DMS 273 treated with DMSO at 0.1 percent for 48 hours (cell line): ENCODE measurements around the gene SELENOF.
"Not testable (repeated sequence)": the region's sequence is repeated elsewhere in the genome, so short reads cannot be mapped to it uniquely, and the experiment has no call there.

ENCODE experiments used
- DNase-seq: peaks from one replicate; lab custom pipeline; 2025; lab: John Stamatoyannopoulos, UW

Gene SELENOF

DNA sequence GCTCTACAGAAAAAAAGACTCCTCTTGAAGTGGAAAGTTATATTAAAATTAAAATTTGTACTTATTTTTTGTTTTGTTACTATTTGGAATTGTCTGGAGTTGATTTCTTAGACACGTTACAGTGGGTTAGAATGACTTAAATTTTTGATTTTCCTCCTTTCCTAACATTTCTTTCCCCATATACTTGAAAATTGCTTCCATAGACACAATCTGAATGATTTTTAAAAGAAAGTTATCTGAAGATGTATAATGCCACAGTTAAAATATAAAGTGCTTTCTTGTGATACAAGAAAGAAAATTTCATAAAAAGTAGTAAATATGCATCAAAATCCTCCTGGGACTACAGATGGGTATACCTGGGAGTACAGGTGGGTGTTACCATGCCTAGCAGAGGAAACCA is 2.8 kb upstream of the SELENOF start:
- DNase-seq = no peak

- peak; percentile 2 for DNase-seq
Measured at GRCh38 chr1:86915737-86916235, 1.9 kb upstream of the SELENOF start.

DNA sequence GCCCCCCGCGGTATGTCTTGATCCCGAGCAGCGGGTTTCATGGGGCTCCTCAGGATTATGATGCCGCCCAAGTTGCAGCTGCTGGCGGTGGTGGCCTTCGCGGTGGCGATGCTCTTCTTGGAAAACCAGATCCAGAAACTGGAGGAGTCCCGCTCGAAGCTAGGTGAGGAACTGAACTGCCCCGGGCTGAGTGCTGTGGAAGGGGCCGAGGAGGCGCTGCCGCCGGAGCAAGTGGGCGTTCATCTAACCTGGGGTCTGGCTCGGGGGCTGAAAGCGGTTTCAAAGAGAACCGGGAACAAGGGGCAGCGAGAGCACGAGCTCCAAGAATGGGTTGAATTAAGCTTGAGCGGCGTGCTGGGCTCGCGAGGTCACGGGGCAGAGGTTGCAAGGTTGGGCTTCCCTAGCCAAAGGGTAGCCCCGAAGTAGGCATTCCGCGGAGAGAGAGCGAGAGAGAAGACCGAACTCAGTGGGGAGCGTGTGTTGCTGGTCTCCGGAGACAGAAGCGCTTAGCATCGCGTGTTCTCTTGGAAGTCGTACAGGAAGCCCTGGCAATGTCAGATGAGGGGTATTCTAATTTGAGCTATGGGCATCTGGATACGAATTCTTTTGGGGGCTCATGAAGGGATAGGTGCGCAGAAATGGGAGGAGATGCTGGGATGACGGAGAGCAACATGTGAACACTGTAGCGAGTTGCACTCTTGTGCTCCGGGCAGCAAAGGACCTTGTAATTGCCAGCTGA is 1.2 kb upstream of the SELENOF start:
- peak; percentile 43 for DNase-seq

- no peak for DNase-seq
Measured at GRCh38 chr1:86914601-86914997, 673 bp upstream of the SELENOF start, which contains the start of gene HS2ST1. HS2ST1 (plus strand) TSS chr1:86914635.

DNA sequence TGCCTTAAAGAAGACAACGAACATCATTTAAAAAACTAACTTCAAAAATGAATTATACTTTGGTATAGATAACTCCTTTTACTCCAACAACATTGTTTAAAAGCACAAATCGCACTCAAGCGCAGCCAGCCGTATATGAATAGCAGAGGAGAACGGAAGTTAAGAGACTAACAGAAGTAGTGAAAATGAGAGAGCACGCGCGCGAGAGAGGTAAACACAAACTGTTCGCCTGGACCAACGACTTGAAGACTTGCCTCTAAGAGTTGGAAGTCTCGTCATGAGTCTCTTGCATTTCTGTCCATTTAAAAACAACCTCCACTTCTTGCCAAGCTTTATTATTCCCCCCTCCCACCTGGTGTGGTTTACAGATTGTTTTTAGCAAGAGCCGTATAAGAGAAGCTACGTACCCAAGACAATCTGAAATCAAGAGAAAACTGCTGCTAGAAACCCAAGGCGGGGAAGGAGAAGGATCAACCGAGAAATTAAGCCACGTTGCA is 479 bp downstream of the SELENOF start:
- peak; percentile 22 for DNase-seq

DNA sequence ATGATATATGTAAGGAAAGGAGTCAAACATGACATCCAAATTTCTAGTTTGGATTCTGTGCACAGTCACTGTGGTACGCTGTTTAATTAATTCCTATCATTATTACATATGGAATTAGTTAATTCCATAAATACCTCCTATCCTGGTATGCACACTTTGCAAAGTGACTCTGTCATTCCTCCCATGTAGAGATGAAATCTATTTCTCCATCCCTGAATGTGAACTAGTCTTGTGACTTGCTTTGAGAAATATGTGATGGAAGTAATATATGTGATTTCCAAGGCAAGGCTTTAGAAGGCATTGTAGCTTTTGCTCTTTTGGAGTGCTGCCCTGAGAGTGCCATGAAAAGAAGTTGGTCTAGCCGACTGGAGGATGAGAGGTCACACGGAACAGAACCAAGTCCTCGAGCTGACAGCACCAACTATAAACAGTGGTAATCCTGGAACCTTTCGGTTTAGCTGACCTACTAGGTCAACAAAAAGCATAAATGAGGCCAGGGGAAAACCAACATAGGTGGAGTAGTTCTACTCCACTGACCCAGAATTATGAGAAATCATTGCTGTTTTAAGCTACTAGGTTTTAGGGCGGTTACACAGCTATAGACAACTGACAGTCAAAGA is 1.5 kb downstream of the SELENOF start:
- no peak for DNase-seq

DNA sequence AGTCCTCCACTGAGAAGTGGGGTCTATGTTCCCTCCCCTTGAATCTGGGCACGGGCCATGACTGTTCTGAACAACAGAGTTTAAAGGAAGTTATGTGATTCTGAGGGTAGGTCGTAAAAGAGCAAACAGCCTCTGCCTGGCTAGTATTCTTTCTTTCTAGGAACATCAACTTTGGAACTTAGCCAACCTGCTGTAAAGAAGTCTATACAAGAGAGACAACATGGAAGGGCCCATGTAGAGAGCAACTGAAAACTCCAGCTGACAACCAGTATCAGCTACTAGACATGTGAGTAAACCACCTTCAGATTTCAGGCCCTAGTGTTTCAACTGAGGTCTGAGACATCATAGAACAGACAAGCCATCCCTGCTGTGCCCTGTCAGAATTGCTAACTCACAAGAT is 7.5 kb downstream of the SELENOF start:
- no peak for DNase-seq

DNA sequence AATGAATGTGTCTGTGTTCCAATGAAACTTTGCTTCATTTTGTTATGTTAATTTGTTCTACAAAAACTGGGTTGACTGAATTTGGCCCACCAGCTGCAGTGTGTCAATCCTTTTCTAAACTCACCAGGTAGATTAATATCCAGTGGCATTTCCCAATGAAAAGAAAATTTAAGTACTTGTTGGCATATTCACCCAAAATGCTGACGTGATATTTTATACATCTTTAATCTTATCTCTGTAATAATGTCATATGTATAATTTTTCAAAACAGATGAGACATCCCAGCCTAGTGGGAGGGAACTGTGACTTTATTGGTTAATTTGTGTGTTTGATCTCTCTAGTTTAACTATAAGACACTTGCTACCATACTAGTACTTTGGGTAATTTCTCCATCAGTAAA is 8.1 kb downstream of the SELENOF start:
- DNase-seq = no peak

DNA sequence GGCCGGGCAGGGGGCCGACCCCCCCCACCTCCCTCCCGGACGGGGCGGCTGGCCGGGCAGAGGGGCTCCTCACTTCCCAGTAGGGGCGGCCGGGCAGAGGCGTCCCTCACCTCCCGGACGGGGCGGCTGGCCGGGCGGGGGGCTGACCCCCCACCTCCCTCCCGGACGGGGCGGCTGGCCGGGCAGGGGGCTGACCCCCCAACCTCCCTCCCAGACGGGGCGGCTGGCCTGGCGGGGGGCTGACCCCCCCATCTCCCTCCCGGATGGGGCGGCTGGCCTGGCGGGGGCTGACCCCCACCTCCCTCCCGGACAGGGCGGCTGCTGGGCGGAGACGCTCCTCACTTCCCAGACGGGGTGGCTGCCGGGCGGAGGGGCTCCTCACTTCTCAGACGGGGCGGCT is 14.5 kb downstream of the SELENOF start:
- DNase-seq = not testable (repeated sequence)

GRCh38 chr1:86888327-86888726 is 25.6 kb downstream of the SELENOF start:
- DNase-seq = no peak

GRCh38 chr1:86887479-86888162 is 26.3 kb downstream of the SELENOF start:
- DNase-seq = no peak

GRCh38 chr1:86875722-86876121 is 38.2 kb downstream of the SELENOF start:
- DNase-seq = no peak

DNA sequence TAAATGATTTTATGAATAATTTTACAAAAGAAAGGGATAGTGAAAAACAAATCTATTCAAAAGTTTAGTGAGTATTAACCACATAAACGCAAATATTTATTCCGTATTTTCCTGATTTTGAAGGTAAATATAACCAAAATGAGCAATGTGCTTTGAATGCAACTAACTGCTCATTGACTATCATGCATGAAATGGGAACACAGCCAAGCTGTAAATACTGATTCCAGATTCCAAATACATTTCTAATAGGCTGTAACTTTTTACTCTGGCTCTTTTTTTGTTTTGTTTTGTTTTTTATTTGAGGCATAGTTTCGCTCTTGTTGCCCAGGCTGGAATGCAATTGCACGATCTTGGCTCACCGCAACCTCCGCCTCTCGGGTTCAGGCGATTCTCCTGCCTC is 41.8 kb downstream of the SELENOF start:
- no peak for DNase-seq

DNA sequence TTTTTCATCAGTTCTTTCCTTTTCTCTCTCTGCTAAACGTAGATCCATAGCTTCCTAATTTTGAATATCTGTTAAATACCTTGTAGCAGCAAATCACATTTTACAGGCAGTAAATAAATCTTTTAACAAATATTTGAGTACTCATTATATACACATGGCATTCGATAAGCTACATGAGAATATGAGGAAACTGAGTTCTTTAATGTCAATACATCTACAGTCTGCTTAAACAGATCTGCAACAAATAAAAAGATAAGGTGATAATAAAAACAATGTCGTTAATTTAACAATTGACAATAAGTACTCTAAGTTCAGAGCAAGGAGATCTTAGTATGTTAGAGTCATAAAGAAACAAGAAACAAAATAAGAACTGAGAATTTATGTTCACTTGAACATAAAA is 42.9 kb downstream of the SELENOF start:
- DNase-seq = no peak

GRCh38 chr1:86868477-86868876 is 45.4 kb downstream of the SELENOF start:
- DNase-seq = no peak

DNA sequence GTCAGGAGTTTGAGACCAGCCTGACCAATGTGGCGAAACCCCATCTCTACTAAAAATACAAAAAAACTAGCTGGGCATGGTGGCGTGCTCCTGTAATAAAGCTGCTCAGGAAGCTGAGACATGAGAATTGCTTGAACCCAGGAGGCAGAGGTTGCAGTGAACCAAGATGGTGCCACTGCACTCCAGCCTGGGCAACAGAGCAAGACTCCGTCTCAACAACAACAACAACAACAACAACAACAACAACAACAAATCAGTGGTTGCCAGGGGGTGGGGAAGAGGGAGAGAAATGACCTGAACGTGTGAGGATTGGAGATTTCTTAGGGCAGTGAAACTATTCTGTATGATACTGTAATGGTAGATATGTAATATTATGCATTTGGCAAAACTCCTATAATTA is 46.6 kb downstream of the SELENOF start:
- DNase-seq = not testable (repeated sequence)

GRCh38 chr1:86866665-86867064 is 47.3 kb downstream of the SELENOF start:
- no peak for DNase-seq

DNA sequence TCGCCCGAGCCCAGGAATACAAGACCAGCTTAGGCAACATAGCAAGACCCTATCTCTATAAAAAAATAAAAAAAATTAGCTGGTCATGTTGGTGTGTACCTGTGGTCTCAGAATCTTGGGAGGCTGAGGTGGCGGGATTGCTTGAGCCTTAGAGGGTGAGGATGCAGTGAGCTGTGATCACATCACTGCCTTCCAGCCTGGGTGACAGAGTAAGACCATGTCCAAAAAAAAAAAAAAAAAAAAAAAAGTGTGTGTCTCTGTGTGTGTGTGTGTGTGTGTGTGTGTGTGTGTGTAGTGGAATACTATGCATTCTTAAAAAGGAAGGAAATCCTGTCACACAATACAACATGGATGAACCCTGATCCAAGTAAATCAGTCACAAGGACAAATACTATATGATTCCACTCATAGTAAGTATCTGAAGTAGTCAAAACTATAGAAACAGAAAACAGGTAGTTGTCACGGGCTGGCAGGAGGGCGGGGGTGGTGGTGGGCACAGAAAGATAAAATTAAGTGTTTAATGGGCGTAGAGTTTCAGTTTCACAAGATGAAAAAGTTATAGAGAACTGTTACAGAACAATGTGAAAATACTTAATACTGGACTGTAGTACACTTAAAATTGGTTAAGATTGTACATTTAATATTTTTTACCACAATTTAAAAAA is 47.8 kb downstream of the SELENOF start:
- DNase-seq = no peak

GRCh38 chr1:86862920-86863319 is 51.0 kb downstream of the SELENOF start:
- DNase-seq = no peak

DNA sequence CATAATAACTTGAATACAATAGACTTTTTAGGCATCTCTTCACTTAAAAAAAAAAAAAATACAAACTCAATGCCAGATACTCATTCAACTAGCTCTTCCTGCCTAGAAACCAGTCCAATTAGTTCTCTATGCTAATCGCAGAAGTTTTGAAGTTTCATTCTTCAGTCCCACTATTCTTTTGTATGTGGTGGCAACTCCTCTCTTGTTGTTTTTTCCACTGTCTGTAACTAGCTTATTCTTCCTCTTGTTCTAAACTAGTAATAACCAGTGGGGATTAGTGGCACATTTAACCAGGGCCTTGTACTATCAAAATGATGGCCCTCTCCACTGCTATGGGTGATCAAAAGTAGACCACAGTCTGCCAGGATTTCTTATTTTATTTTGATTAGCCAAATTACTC is 52.5 kb downstream of the SELENOF start:
- no peak for DNase-seq

- DNase-seq = no peak
Measured at GRCh38 chr1:86860424-86860823, 53.5 kb downstream of the SELENOF start.

GRCh38 chr1:86860020-86860419 is 53.9 kb downstream of the SELENOF start:
- no peak for DNase-seq
